Measurements from ENCODE around the gene IFNG. TPM values are rescaled to one million over a fixed set of nuclear protein-coding genes. Genes with fewer than 3 reads are reported as not detected.

The IFNG gene
- total RNA-seq, 1 donor from 2014 or later: not detected

DNA sequence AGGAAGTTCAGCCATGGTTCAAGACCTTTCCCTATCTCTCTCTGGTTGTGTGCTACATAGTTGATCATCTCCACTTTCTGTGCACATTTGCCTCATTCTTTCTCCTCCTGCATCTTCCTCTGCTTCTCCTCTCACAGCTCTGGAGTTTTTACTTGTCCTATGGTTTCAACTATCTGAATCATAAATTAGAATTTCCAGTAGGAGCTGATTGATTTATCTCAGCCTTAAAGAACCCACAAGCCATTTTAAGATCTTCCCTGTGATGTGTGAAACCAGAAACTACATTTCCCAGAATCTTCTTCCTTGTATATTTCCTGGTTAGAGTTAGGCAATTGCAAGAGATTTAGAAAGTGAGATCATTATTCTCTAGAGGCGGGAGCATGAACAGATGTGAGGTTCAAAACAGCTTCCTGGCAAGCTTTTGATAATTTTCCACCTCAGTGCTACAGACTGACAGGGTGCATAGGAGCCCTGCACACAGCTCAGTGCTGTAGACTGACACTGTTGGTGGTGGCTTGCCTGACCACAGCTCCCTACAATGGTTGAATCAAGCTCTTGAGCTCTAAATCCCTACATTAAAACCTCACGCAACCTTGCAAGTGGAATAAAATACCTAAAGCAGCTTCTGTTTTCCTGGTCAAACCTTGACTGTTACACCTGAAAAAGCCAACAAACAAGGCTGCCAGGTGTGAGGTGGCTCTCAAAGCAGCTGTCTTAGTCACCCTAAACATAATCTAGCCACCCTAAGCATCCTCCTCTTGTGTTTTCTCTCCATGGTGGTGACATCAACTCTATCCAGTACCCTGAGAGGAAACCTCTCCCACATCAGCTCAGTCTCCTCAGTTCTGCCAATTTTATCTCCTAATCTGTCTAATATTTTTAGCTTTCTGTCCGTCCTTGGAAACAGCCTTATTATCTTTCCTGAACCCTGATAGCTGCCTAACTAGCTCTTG lies 21.5 kb upstream of the IFNG start:
- Histone ChIP-seq H3K4me1 (no peaks in the 10 kb centered on the region), H3K9me3 (no peaks in the 10 kb centered on the region), H3K27ac (no peak overlapping the region), H3K4me3 (no peak overlapping the region), H3K27me3 (no peaks in the 10 kb centered on the region), H3K36me3 (no peaks in the 10 kb centered on the region)
- TF ChIP-seq, protein P1, sequence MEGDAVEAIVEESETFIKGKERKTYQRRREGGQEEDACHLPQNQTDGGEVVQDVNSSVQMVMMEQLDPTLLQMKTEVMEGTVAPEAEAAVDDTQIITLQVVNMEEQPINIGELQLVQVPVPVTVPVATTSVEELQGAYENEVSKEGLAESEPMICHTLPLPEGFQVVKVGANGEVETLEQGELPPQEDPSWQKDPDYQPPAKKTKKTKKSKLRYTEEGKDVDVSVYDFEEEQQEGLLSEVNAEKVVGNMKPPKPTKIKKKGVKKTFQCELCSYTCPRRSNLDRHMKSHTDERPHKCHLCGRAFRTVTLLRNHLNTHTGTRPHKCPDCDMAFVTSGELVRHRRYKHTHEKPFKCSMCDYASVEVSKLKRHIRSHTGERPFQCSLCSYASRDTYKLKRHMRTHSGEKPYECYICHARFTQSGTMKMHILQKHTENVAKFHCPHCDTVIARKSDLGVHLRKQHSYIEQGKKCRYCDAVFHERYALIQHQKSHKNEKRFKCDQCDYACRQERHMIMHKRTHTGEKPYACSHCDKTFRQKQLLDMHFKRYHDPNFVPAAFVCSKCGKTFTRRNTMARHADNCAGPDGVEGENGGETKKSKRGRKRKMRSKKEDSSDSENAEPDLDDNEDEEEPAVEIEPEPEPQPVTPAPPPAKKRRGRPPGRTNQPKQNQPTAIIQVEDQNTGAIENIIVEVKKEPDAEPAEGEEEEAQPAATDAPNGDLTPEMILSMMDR (IDR thresholded peaks at IDR 0.05): no peak
- intact Hi-C loops (cut with DNase I): no loop called here
- DNase-seq (ENCODE audit: low spot score in 2 of 2): no peak

DNA sequence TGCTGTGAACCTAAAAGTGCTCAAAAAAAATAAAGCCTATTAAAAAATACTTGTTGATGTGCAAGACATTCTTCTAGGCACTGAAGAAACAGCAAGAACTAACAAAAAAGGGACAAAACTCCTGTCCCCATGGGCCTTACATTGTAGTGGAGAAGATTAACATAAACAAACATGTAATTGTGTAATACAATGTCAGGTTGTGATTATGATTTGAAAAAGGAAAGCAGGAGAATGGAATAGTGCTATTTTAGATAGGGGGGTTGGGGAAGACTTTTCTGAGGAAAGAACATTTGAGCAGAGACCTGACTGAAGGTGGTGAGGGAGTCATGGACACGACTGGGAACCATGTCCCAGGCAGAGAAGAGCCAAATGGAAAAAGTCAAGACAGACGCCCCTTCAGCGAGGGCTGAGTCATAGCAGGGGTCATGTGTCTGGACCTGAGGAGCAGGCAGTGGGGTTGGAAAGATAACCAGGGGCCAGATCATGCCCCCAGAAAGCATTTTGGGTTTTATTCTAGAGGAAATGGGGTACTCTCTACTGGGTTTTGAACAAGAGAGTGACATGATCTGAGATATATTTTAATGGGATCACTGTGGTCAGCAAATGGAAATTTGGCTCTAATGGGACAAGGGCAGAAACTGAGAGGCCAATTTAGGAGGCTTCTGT lies 19.4 kb upstream of the IFNG start:
- TF ChIP-seq, protein P1 (IDR thresholded peaks at IDR 0.05): no peak
- H3K36me3 ChIP-seq: no peaks in the 10 kb centered on the region
- no peaks in the 10 kb centered on the region for H3K4me1 ChIP-seq
- no peak overlapping the region for H3K4me3 ChIP-seq
- H3K27ac ChIP-seq: no peak overlapping the region
- H3K27me3 ChIP-seq: no peaks in the 10 kb centered on the region
- H3K9me3 ChIP-seq: no peaks in the 10 kb centered on the region
- intact Hi-C loops (cut with DNase I): no loop called here
- DNase-seq (ENCODE audit: low spot score in 2 of 2): no peak

DNA sequence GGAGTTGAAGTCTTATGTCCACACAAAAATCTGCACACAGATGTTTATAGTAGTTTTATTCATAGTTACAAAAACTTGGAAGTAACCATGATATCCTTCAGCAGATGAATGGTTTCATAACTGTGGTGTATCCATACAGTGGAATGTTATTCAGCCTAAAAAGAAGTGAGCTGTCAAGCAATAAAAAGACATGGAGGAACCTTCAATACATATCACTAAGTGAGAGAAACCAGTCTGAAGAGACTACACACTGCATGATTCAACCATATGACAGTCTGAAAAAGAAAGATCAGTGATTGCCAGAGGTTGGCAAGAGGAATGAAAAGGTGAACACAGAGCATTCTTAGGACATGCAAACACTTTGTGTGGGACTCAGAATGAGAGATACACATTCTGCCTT lies 18.6 kb upstream of the IFNG start:
- TF ChIP-seq, protein P1 (IDR thresholded peaks at IDR 0.05): no peak
- Histone ChIP-seq H3K9me3 (no peaks in the 10 kb centered on the region), H3K27me3 (no peaks in the 10 kb centered on the region), H3K27ac (no peak overlapping the region), H3K4me3 (no peak overlapping the region), H3K36me3 (no peaks in the 10 kb centered on the region), H3K4me1 (no peaks in the 10 kb centered on the region)
- no peak for DNase-seq (ENCODE audit: low spot score in 2 of 2)
- intact Hi-C loops (cut with DNase I): no loop called here

DNA sequence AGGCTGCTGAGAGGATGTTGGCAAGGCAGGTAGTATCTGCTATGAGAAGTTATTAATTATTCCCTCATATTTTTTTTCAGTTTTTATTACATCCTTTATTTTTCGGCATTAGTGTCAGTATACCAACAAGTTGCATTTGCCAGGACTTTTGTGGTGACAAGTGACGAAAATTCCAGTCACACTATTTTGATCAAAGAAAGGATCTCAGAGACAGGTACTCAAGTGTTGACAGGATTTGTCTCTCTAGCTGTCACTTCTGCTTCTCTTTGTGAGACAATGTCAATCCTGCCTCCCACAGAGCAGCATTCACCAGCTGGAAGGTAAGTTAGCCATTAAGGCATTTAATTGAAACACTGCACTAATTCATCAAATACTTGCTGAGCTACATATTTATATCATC lies 18.0 kb upstream of the IFNG start:
- Histone ChIP-seq H3K4me1 (no peaks in the 10 kb centered on the region), H3K27ac (no peak overlapping the region), H3K27me3 (no peaks in the 10 kb centered on the region), H3K36me3 (no peaks in the 10 kb centered on the region), H3K4me3 (no peak overlapping the region), H3K9me3 (no peaks in the 10 kb centered on the region)
- no peak for DNase-seq (ENCODE audit: low spot score in 2 of 2)
- intact Hi-C loops (cut with DNase I): no loop called here
- TF ChIP-seq, protein P1 (IDR thresholded peaks at IDR 0.05): no peak

DNA sequence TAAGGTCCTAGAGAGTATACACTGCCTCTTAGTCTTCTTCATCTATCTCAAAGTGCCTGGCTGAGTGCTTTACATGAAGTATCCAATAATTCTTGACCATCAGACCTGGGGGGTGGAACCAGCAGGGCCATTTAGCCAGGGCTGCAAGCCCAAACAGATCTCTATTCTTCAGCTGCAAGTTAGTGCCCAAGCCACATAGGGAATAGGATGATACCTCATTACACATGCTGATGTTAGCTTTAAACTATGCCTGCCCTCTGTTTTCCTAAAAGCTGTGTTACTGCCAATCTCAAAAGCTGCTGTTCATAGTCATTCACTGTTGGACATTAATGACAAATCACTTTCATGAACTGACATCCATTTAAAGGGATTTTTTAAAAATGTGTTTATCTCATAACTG lies 16.7 kb upstream of the IFNG start:
- H3K9me3 ChIP-seq: no peaks in the 10 kb centered on the region
- intact Hi-C loops (cut with DNase I): no loop called here
- no peaks in the 10 kb centered on the region for H3K27me3 ChIP-seq
- DNase-seq (ENCODE audit: low spot score in 2 of 2): no peak
- H3K27ac ChIP-seq: no peak overlapping the region
- H3K36me3 ChIP-seq: no peaks in the 10 kb centered on the region
- no peaks in the 10 kb centered on the region for H3K4me1 ChIP-seq
- TF ChIP-seq, protein P1 (IDR thresholded peaks at IDR 0.05): no peak
- no peak overlapping the region for H3K4me3 ChIP-seq
